Hypothalamus (tissue), 51 donors: ENCODE data around the gene TCF3.
A peak's percentile ranks its signal among the peaks of the same experiment; 100 is the strongest.

Experiments used
- DNase-seq, 51 donors: peaks; one replicate each; lab custom pipeline; 2025; lab: John Stamatoyannopoulos, UW

Gene TCF3

GRCh38 chr19:1613808-1614570 lies 38.4 kb downstream of the TCF3 start:
- DNase-seq = no peak

GRCh38 chr19:1613146-1613545 lies 39.3 kb downstream of the TCF3 start:
- DNase-seq = no peak

GRCh38 chr19:1612114-1613086 lies 40.0 kb downstream of the TCF3 start:
- no peak for DNase-seq

DNA sequence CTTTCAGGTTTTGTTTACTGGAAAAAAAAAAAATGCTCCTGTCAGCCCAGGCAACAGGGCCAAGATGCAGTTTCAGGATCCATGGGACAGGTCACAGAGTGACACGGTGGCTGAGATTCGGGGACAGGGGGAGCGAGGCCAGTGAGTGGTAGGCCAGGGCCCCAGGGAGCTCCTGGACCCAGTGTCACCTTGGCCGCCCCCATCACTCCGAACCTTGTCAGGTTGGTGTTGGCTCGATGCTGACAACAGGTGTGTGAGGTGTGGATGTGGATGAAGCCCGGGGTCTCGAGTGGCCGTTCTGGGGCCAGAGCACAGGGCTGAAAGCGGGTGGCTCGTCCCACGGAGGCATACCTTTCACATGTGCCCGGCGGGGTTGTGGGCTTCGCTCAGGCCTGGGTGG lies 41.1 kb downstream of the TCF3 start:
- DNase-seq = no peak

- no peak for DNase-seq
Observed at GRCh38 chr19:1610579-1610978, 41.8 kb downstream of the TCF3 start.

DNA sequence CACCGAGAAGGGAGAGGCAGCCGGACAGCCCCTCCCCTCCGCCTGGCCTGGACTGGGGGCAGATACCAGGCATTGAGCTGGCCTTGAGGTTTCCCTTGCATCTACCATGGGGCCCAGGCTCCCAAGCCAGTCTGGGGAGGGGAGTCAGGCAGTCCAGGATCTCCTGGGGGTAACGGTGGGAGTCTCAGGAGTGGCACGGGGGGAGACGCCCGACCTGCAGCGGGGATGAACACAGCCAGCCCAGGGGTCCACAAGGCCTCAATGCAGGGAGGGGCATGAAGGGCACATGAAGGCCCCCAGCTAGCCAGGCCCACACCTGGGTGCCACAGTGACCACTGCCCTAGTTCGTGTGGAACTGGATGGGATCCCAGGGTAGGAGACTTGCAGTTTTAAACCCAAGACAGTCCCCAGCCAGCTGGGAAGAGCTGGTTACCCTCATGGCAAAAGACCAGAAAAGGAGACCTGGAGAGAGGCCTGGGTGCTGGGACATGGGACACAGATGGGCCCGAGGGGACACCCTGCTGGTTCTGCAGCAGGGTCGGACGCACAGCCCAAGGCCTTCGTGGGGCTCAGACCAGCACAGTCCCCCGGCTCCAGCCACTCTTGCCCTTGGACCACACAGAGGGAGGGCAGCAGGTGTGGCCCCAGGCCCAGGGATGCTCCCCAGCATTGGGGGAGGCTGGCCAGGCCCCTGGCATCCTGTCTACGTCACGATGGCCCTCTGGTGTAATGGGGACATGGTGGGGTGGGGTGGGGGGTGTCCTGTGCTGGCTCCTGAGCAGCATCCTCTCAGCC lies 42.5 kb downstream of the TCF3 start:
- no peak for DNase-seq

DNA sequence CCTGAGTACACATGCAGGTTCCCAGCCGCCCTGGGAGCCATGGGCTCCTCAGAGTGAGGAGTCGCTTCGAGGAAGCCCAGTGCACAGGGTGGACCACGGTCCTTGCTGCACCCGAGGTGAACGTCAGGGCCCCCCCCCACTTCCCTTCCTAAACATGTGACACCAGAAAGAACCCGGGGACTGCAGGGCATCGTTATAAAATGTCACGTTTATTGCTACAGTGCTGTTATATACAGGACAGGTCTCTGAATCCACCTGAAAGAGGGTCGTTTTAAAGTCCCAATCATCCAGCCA lies 43.4 kb downstream of the TCF3 start:
- DNase-seq = no peak

- DNase-seq = no peak
Observed at GRCh38 chr19:1608359-1609102, 43.9 kb downstream of the TCF3 start.

- DNase-seq = peak in 2 of 51 donors; percentile 43 to 53
Observed at GRCh38 chr19:1606138-1606651, 46.2 kb downstream of the TCF3 start.

- DNase-seq = peak; percentile 81 to 98 (median 93)
Observed at GRCh38 chr19:1605236-1606137, 46.9 kb downstream of the TCF3 start, which contains the start of gene UQCR11. TSS of gene UQCR11 (minus strand) at chr19:1605462. CDS start at chr19:1605409, 53 bp downstream.

DNA sequence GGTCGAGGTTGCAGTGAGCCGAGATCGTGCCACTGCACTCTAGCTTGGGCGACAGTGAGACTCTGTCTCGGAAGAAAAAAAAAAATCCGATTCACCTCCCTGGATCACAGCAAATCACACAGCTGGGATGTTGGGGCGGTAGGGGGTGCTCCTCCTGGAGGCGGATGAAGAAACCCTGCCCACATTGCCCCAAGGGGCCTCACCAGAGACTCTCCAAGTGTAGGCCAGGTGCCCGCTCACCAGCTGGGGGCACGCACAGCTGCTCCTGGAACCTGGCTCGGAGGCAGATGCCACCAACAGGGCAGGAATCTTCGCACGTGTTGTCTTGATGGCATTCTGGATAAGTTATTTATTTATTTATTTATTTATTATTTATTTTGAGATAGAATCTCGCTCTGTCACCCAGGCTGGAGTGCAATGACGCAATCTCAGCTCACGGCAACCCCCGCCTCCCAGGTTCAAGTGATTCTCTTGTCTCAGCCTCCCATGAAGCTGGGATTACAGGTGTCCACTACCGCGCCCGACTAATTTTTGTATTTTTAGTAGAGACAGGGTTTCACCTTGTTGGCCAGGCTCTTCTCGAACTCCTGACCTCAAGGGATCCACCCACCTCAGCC lies 50.2 kb downstream of the TCF3 start:
- DNase-seq = no peak

DNA sequence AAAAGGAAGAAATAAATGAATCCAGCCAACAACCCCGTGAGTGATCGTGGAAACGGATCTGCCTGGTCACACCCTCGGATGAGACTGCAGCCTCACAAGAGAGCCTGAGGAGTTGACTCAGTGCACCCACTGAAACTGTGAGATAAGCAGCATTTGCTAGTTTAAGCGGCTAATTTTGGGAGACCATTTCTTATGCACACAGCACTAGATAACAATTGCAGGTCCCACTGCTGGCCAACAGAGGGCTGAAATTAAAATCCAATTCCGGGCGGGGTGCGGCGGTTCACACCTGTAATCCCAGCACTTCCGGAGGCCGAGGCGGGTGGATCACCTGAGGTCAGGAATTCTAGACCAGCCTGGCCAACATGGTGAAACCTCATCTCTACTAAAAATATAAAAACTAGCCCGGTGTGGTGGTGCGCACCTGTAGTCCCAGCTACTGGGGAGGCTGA lies 50.8 kb downstream of the TCF3 start:
- DNase-seq = peak in 1 of 51 donors; percentile 8

- no peak for DNase-seq
Observed at GRCh38 chr19:1599460-1599846, 53.0 kb downstream of the TCF3 start.

- DNase-seq = no peak
Observed at GRCh38 chr19:1598777-1599459, 53.5 kb downstream of the TCF3 start.

GRCh38 chr19:1593501-1593772 lies 59.0 kb downstream of the TCF3 start:
- DNase-seq = no peak

GRCh38 chr19:1592755-1593500 lies 59.5 kb downstream of the TCF3 start, which contains the start of gene MBD3:
TSS of gene MBD3 (minus strand) at chr19:1592865. CDS start at chr19:1592631, 234 bp downstream.
- DNase-seq = peak; percentile 23 to 95 (median 87)
